GM12801 (cell line): Measurements from ENCODE around the gene SLC38A1.

ENCODE experiments used
- TF ChIP-seq, protein P1 (sequence below): IDR thresholded peaks from one replicate; pipeline ENCODE4 v1.5.1; 2011; ENCODE audit warnings: control low read depth; ENCODE audit not compliant: insufficient read length; ENCODE audit errors: extremely low read depth

The SLC38A1 gene

DNA sequence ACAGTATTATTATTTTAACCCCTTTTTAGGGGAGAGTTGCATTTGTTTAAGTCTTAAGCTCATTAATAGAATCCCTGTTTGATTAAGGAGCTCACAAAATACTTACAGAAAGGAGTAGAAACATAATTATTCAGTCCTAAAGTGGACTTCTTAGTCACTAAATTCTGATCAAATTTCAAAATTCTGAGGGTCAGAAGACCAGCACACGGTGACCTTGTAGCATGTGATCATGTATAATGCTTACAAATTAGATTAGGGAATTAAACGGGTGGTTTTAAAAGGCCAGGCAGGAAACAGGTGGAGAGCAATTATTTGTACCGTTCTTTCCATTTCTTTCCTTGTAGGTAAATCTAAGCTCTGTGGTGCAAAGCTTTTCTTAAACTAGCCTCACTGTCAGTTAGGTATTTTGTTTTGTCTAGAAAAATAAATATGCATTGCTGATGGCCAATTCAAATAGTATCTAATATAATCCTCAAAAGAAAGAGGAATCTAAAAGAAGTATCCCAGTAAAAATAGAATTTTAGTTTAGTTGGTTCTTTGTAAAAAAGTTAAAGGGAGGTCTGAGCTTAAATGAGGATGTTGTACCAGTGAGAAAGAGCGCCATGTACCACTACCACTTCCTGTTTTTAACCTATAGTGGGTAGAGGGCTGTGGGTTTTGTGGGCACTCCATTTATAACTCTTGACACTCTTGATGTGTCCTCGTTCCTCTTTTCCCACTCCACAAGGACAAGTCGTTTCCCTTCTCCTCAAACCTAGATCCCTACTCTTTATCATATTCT is 51.1 kb downstream of the SLC38A1 start:
- TF ChIP-seq, protein P1, sequence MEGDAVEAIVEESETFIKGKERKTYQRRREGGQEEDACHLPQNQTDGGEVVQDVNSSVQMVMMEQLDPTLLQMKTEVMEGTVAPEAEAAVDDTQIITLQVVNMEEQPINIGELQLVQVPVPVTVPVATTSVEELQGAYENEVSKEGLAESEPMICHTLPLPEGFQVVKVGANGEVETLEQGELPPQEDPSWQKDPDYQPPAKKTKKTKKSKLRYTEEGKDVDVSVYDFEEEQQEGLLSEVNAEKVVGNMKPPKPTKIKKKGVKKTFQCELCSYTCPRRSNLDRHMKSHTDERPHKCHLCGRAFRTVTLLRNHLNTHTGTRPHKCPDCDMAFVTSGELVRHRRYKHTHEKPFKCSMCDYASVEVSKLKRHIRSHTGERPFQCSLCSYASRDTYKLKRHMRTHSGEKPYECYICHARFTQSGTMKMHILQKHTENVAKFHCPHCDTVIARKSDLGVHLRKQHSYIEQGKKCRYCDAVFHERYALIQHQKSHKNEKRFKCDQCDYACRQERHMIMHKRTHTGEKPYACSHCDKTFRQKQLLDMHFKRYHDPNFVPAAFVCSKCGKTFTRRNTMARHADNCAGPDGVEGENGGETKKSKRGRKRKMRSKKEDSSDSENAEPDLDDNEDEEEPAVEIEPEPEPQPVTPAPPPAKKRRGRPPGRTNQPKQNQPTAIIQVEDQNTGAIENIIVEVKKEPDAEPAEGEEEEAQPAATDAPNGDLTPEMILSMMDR, result no peak

DNA sequence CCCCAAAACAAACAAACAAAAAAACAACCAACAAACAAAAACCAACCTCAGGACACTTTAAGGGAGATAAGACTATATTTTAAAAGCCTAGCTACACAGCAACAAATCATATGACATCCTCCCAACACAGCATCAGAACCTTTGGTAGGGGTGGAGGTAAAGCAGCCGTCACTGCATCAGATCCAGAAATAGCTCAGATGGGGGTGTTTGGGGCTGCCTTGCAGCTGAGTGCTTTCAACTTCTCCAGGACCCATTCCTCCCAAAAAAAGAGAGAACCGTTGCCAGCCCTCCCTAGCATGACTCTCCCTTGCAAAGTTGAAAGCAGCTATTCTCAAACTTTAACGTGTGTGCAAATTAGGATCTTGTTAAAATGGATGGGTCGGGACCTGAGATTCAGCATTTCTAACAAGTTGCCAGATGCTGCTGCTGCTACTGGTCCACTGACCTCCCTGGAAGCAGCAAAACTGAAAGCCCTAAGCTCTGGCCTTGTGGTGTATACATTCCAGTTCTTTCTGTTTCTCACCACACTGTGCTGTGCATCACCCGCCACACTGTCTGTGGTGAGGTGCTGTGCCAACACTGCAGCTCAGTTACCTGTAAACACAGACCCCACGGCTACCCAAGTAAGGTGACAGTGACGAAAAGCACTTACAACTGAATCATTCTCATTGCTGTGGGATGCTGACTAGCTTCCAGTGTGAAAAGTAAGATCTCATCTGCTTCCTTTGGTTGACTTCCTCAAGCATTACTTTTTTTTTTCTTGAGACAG is 54.0 kb downstream of the SLC38A1 start:
- TF ChIP-seq, protein P1, result no peak

DNA sequence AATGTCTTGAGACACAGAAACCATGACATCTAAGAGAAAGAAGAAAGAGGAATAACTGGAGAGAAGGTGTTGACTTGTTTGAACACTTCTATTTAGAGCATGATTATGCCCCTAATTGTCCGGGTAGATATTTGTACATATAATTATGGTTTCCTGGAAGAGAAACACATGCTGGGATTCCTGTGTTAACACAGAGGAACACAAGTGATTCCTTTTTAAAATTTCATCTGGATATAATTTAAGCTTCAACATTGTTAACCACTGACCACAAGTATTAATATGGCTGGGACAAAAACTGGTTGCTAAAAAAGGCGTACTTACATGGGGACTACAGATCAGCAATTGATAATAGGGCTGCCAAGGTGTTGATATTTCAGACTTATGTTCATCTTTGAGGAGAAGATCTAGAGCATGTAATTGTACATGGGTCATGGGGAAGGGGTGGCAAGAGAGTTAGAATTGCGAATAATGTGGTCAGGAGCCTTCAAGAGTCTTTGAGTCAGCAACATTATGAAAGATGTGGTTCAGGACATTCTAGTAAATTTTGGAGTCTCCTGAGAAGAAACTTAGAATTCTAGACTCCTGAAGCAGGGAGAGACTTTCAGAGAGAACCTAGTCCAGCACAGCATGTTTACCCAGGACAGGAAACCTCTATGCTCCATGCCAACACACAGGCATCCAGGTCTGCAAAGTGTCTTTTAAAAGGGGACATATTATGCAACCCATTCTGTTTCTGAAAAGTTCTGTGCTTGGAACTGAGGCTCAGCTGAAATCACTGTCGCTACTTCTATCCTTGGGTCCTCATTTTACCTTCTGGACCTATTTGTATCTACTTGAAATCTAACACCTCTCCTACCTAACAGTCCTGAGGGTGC is 56.5 kb downstream of the SLC38A1 start:
- TF ChIP-seq, protein P1, result no peak

DNA sequence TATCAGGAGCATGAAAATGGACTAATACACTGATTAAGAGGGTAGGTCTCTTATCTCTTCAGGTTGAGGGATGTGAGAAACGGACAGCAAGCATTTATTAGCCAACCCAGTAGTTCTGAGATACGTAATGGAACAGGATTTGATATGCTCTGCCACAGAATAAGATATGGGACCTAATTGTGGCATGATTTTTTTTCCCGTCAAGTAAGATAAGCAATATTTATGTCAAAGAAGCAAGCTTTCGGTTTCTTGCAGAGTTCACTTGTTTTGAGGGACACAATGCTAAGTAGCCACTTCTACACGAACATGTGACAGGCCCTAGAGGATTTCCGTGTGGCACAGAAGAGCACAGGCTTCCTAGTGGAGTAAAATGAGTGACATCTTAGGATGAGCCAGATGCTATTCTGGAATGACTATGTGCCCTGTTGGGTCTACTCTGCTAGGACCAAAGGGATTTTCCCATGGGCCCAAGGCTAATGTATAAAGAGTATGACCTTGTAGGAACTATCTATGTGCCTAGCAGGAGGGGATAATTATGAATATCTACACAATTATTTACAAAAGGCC is 57.9 kb downstream of the SLC38A1 start:
- TF ChIP-seq, protein P1, result no peak

DNA sequence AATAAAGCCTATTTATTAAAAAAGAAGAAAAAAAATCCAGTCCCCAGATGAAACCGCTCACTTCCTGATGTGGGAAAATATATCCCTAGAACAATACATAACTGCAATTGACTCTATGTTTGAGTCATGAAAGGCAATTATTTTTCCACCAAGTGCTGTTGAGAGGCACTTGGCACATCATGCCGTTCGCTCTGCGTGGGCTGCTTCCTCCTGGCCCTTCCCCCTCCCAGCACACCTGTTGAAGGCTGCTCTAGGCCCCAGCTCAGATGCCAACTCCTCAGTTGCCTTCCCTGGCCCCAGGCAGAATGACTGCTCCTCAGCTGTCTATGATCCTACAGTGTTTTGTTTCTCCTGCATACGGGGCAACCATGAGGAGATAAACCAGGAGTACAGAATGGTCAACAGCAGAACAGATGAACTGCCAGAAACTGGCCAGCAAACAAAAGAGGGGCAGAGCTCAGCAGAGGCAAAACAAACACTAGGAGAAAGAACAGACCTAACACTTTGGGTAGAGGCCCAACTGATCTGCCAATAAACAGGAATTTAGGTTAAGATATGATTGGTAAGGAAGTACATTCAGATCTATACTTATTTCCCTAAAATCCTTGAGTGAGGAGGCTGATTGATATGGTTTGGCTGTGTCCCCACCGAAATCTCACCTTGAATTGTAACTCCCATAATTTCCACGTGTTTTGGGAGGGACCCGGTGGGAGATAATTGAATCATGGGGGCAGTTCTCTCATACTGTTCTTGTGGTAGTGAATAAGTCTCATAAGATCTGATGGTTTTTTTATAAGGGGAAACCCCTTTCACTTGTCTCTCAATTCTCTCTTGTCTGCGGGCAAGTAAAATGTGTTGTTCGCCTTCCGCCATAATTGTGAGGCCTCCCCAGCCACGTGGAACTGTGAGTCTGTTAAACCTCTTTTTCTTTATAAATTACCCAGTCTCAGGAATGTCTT is 58.6 kb downstream of the SLC38A1 start:
- TF ChIP-seq, protein P1, result no peak

DNA sequence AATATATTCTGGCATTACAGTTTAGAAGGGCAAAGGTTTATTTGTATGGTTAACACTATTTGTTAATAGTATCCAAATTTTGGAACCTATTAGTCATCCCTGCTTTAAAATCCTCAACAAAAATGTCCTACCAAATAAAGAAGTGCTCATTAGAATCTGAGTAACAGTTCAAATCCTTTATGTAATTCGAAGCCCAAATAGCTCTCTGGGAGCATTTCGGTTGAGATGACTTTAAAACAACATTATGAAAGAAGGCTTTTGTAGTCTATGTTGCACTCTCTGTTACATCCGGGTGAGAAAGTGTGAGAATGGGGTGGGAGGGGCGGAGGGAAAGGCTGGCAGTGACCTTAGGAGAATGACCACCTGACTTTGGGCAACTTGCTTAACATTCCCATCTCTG is 59.7 kb downstream of the SLC38A1 start:
- TF ChIP-seq, protein P1, result no peak
